ENCODE data around the gene SF3A2. TPM values are rescaled to one million over a fixed set of nuclear protein-coding genes. Genes with fewer than 3 reads are reported as not detected.
A peak's percentile ranks its signal among the peaks of the same experiment; 100 is the strongest.

The SF3A2 gene
- total and polyA plus RNA-seq, 4 donors, result 2.2 to 32.0 (median 13.2) TPM

GRCh38 chr19:2288818-2289713 lies 52.4 kb downstream of the SF3A2 start:
- Histone ChIP-seq H3K27me3 (ENCODE audit: control insufficient read depth in 4 of 4, insufficient read depth in 4 of 4, low read length in 3 of 4) (peaks cover 0 to 3% (median 0%) of the 10 kb centered on the region in 4 donors), H3K9me3 (ENCODE audit: control insufficient read depth in 4 of 4, low read length in 3 of 4) (no peaks in the 10 kb centered on the region), H3K4me3 (ENCODE audit: low read depth in 1 of 3, low read length in 3 of 3) (peak overlapping the region in 1 of 3 donors; percentile 42), H3K27ac (ENCODE audit: low read depth in 1 of 2, low read length in 2 of 2) (peak overlapping the region; percentile 32 to 35), H3K4me1 (ENCODE audit: control insufficient read depth in 4 of 4, insufficient read depth in 4 of 4, low read length in 3 of 4) (peaks cover 0 to 20% (median 11%) of the 10 kb centered on the region in 4 donors), H3K36me3 (ENCODE audit: control insufficient read depth in 4 of 4, insufficient read depth in 3 of 4, low read depth in 1 of 4, low read length in 3 of 4) (no peaks in the 10 kb centered on the region), H3K9ac (ENCODE audit: low read depth in 1 of 2, low read length in 2 of 2) (no peak overlapping the region)
- no peak for TF ChIP-seq EGR1 (IDR thresholded peaks at IDR 0.05; ENCODE audit: low read depth in 2 of 2)
- no peak for TF ChIP-seq HNF4A (conservative IDR thresholded peaks at IDR 0.05)
- TF ChIP-seq FOXA2 (IDR thresholded peaks at IDR 0.05), result no peak
- TF ChIP-seq TAF1 (conservative IDR thresholded peaks at IDR 0.05), result no peak
- no peak for TF ChIP-seq CTCF (IDR thresholded peaks at IDR 0.05; ENCODE audit: low read depth, low read length, missing input control)
- no peak for TF ChIP-seq RAD21 (IDR thresholded peaks at IDR 0.05)
- no peak for TF ChIP-seq RXRA (IDR thresholded peaks at IDR 0.05)
- TF ChIP-seq MAX (IDR thresholded peaks at IDR 0.05), result no peak
- no peak for TF ChIP-seq YY1 (IDR thresholded peaks at IDR 0.05)
- TF ChIP-seq GABPA (IDR thresholded peaks at IDR 0.05 in 1 of 2, conservative IDR thresholded peaks at IDR 0.05 in 1 of 2), result no peak
- no peak for TF ChIP-seq HNF4G (IDR thresholded peaks at IDR 0.05)
- no peak for TF ChIP-seq ATF3 (IDR thresholded peaks at IDR 0.05)
- no peak for TF ChIP-seq ZBTB33 (IDR thresholded peaks at IDR 0.05)
- TF ChIP-seq REST (IDR thresholded peaks at IDR 0.05), result no peak
- TF ChIP-seq FOXA1 (IDR thresholded peaks at IDR 0.05), result no peak
- TF ChIP-seq NR2F2 (IDR thresholded peaks at IDR 0.05), result no peak
- 50% methylated on average over 28 of the region's 28 CpGs for WGBS
- DNase-seq (ENCODE audit: low spot score), result no peak
